Keratinocyte (primary cell): ENCODE data around the gene SPOP. TPM values are rescaled to one million over a fixed set of nuclear protein-coding genes. Genes with fewer than 3 reads are reported as not detected.

Experiments used
- DNase-seq: peaks from one replicate; pipeline ENCODE4 v3.0.0-alpha.2; 2011; ENCODE audit warnings: low read depth, missing footprints, low spot score
- FAIRE-seq: peaks from 2 replicates; lab custom pipeline; 2011; peaks lifted over from hg19 to GRCh38; lab: Jason Lieb, UNC
- H2AFZ ChIP-seq: 2 replicates; pipeline ENCODE4 v1.6.0; 2012; ENCODE audit warnings: low read length, control low read depth, inconsistent platforms; ENCODE audit not compliant: control insufficient read depth
- H3K27ac ChIP-seq: 2 replicates; pipeline ENCODE4 v1.5.1; 2011; ENCODE audit warnings: low read length; ENCODE audit not compliant: control insufficient read depth, insufficient read depth
- H3K27me3 ChIP-seq: 3 replicates; pipeline ENCODE4 v1.6.0; 2011; ENCODE audit warnings: low read length; ENCODE audit not compliant: control insufficient read depth, insufficient read depth; ENCODE audit errors: extremely low read depth
- H3K36me3 ChIP-seq, 2 experiments: 2 replicates in 1 of 2; 3 replicates in 1 of 2; pipeline ENCODE4 v1.5.1; 2011; ENCODE audit warnings: low read length in 2 of 2, mild to moderate bottlenecking in 1 of 2; ENCODE audit not compliant: control insufficient read depth in 2 of 2, insufficient read depth in 2 of 2; ENCODE audit errors: extremely low read depth in 1 of 2
- H3K4me1 ChIP-seq: 3 replicates; pipeline ENCODE4 v1.5.1; 2011; ENCODE audit warnings: low read length; ENCODE audit not compliant: control insufficient read depth, insufficient read depth; ENCODE audit errors: extremely low read depth
- H3K4me2 ChIP-seq: 3 replicates; pipeline ENCODE4 v1.6.0; 2011; ENCODE audit warnings: low read depth, low read length; ENCODE audit not compliant: control insufficient read depth, insufficient read depth; ENCODE audit errors: extremely low read depth
- H3K4me3 ChIP-seq, 3 experiments: fragments of 200-600 bp in 1 of 3; sonication (generic) in 1 of 3; 2 replicates in 2 of 3; 3 replicates in 1 of 3; pipeline ENCODE4 v1.5.1; 2011 to 2016; ENCODE audit warnings: low read length in 3 of 3, mild to moderate bottlenecking in 3 of 3, control low read depth in 2 of 3, inconsistent platforms in 1 of 3, low read depth in 1 of 3, mixed read lengths in 1 of 3, mixed run types in 1 of 3, moderate library complexity in 1 of 3; ENCODE audit not compliant: control insufficient read depth in 2 of 3, insufficient read depth in 2 of 3; ENCODE audit errors: extremely low read depth in 1 of 3
- H3K79me2 ChIP-seq: 2 replicates; pipeline ENCODE4 v1.6.0; 2012; ENCODE audit warnings: low read length; ENCODE audit not compliant: control insufficient read depth, insufficient read depth
- H3K9ac ChIP-seq: 3 replicates; pipeline ENCODE4 v1.6.0; 2011; ENCODE audit warnings: low read length; ENCODE audit not compliant: control insufficient read depth, insufficient read depth; ENCODE audit errors: extremely low read depth
- H3K9me1 ChIP-seq: 3 replicates; pipeline ENCODE4 v1.6.0; 2011; ENCODE audit warnings: low read length; ENCODE audit not compliant: control insufficient read depth, insufficient read depth; ENCODE audit errors: extremely low read depth
- H3K9me3 ChIP-seq: 2 replicates; pipeline ENCODE4 v1.5.1; 2012; ENCODE audit warnings: low read depth, low read length; ENCODE audit not compliant: control insufficient read depth
- H4K20me1 ChIP-seq: 3 replicates; pipeline ENCODE4 v1.6.0; 2011; ENCODE audit warnings: low read length; ENCODE audit not compliant: control insufficient read depth, insufficient read depth; ENCODE audit errors: extremely low read depth
- EZH2 ChIP-seq: IDR thresholded peaks from one replicate; pipeline ENCODE4 v1.6.1; 2012; ENCODE audit warnings: inconsistent platforms, mild to moderate bottlenecking, low read length, moderate library complexity
- dilution Hi-C: fragments of 300-500 bp; cut with MboI; formaldehyde crosslinking; loops from one replicate; pipeline ENCODE4 v1.7.0; 2020; ENCODE audit warnings: low sequenced_read_pairs; ENCODE audit not compliant: extremely low pct_ligation_motif_present
- polyA plus RNA-seq, 5 experiments: library from polyadenylated mRNA; depleted of rRNA in 3 of 5; stranded (reverse) in 3 of 5; stranded (forward) in 1 of 5; unstranded in 1 of 5; fragments of >200 nt; gene quantifications; 1 replicate in 1 of 5; 2 replicates in 3 of 5; 3 replicates in 1 of 5; pipeline versions ENCODE4 v1.2.1 to v1.2.3, GENCODE V29; 2011 to 2012; ENCODE audit warnings: missing spikeins in 2 of 5, low read depth in 1 of 5, low replicate concordance in 1 of 5
- TF ChIP-seq, protein P1 (sequence below), 3 experiments: IDR thresholded peaks in 1 of 3; conservative IDR thresholded peaks in 1 of 3; optimal IDR thresholded peaks in 1 of 3; 2 replicates in 2 of 3; 3 replicates in 1 of 3; pipeline versions ENCODE3 to v1.5.1; 2011; ENCODE audit warnings: low read length in 3 of 3, mild to moderate bottlenecking in 3 of 3, moderate library complexity in 2 of 3, control low read depth in 1 of 3, inconsistent platforms in 1 of 3; ENCODE audit not compliant: insufficient read depth in 2 of 3; ENCODE audit errors: extremely low read depth in 1 of 3

The SPOP gene
- polyA plus RNA-seq, 1 donor (not counting 4 experiments of a cell fraction or from before 2014, with no cell fraction given): 27.5 TPM

DNA sequence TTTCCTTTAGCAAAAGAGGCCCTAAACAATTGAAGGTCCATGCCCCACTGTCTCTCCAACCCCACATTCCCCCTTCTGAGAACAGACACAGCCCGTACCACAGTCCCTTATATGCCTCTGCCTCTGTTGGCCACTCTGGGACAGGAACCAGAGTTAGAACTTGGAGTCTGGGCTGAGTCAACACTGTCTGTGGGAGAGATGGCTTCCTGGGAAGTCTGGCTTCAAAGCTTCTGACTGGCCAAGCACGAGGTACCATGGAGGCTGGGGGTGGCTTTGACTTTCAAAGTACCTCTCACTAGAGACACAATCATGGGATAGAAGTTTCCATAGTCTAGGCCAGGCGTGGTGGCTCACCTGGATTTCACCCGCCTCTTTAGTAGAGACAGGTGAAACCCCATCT lies 14.9 kb upstream of the SPOP start:
- H3K79me2 ChIP-seq: no peaks in the 10 kb centered on the region
- no peaks in the 10 kb centered on the region for H4K20me1 ChIP-seq
- H3K4me3 ChIP-seq: no peak overlapping the region
- H2AFZ ChIP-seq: no peak overlapping the region
- H3K36me3 ChIP-seq: no peaks in the 10 kb centered on the region
- no peak overlapping the region for H3K27ac ChIP-seq
- H3K4me2 ChIP-seq: no peak overlapping the region
- TF ChIP-seq EZH2: no peak
- TF ChIP-seq, protein P1, sequence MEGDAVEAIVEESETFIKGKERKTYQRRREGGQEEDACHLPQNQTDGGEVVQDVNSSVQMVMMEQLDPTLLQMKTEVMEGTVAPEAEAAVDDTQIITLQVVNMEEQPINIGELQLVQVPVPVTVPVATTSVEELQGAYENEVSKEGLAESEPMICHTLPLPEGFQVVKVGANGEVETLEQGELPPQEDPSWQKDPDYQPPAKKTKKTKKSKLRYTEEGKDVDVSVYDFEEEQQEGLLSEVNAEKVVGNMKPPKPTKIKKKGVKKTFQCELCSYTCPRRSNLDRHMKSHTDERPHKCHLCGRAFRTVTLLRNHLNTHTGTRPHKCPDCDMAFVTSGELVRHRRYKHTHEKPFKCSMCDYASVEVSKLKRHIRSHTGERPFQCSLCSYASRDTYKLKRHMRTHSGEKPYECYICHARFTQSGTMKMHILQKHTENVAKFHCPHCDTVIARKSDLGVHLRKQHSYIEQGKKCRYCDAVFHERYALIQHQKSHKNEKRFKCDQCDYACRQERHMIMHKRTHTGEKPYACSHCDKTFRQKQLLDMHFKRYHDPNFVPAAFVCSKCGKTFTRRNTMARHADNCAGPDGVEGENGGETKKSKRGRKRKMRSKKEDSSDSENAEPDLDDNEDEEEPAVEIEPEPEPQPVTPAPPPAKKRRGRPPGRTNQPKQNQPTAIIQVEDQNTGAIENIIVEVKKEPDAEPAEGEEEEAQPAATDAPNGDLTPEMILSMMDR (optimal IDR thresholded peaks at IDR 0.05 in 1 of 3, IDR thresholded peaks at IDR 0.05 in 1 of 3, conservative IDR thresholded peaks at IDR 0.05 in 1 of 3; ENCODE audit: extremely low read depth in 1 of 3, insufficient read depth in 2 of 3, low read length in 3 of 3): no peak
- peaks cover 5% of the 10 kb centered on the region for H3K27me3 ChIP-seq
- H3K9ac ChIP-seq: no peak overlapping the region
- dilution Hi-C loops: no loop called here
- DNase-seq: no peak
- H3K9me3 ChIP-seq: no peaks in the 10 kb centered on the region
- no peaks in the 10 kb centered on the region for H3K9me1 ChIP-seq
- FAIRE-seq: no peak
- H3K4me1 ChIP-seq: no peaks in the 10 kb centered on the region

DNA sequence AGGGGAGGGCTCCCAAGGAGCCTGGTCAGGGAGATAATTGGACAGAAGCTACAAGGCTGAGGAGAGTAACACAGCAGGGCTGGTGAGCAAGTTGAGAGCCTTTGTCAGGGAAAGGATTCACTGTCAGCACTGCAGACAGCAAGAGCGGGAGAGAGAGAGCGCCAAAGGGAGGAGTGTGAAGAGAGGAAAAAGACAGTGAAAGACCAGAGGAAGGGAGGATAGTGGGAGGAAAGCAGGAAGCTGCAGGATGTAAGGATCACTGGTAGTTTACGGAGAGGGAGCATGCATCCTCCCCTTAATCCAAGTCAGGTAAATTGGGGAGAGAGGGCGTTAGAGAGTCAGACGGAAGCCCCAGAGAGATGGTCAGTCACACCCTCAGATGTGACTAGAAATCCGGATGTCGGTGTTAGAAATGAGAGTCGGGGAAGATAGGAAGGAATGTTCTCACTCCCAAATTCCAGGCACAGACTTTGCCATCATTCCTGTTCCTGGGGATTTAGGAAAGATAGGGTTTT lies 13.8 kb upstream of the SPOP start:
- no peaks in the 10 kb centered on the region for H3K4me1 ChIP-seq
- H3K27ac ChIP-seq: no peak overlapping the region
- TF ChIP-seq, protein P1 (optimal IDR thresholded peaks at IDR 0.05 in 1 of 3, IDR thresholded peaks at IDR 0.05 in 1 of 3, conservative IDR thresholded peaks at IDR 0.05 in 1 of 3; ENCODE audit: extremely low read depth in 1 of 3, insufficient read depth in 2 of 3, low read length in 3 of 3): no peak
- no peak for TF ChIP-seq EZH2
- no peaks in the 10 kb centered on the region for H3K79me2 ChIP-seq
- no peaks in the 10 kb centered on the region for H4K20me1 ChIP-seq
- H3K27me3 ChIP-seq: peaks cover 5% of the 10 kb centered on the region
- dilution Hi-C loops: no loop called here
- H3K4me3 ChIP-seq: no peak overlapping the region
- H3K9me3 ChIP-seq: no peaks in the 10 kb centered on the region
- no peak overlapping the region for H3K9ac ChIP-seq
- no peaks in the 10 kb centered on the region for H3K9me1 ChIP-seq
- DNase-seq: no peak
- H3K36me3 ChIP-seq: no peaks in the 10 kb centered on the region
- FAIRE-seq: no peak
- no peak overlapping the region for H3K4me2 ChIP-seq
- H2AFZ ChIP-seq: no peak overlapping the region
